K562 (cell line): Measurements from ENCODE around the gene HNF4A.

Experiments used
- SIX5 ChIP-seq, 2 experiments: IDR thresholded peaks; 2 replicates each; pipeline ENCODE4 v1.6.1; 2011; ENCODE audit warnings: low read length in 2 of 2, borderline replicate concordance in 1 of 2, low read depth in 1 of 2, mild to moderate bottlenecking in 1 of 2, moderate library complexity in 1 of 2; ENCODE audit not compliant: insufficient read depth in 1 of 2
- TCF7L2 ChIP-seq: fragments of 150-350 bp; IDR thresholded peaks from 2 replicates; pipeline ENCODE4 v1.6.1; 2016; ENCODE audit warnings: low read depth, mild to moderate bottlenecking, low read length, moderate library complexity

DNA sequence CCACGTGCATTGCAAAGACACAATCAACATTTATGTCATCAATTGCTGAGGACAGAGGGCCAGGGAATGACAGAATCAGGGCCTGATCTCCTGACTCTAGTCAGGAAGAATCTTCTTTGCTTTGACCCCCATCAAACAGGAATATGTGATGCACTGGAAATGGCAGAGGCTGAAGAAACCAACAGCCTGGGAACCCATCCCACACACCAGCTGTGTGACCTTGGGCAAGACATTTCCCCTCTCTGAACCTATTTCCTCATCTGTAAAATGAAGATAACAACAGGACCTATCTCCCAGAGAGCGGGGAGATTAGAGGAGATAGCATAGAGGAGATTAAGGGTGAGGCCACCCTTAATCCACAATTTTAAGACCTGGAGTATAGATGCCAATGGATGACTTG is 1.5 kb downstream of the HNF4A start:
- TF ChIP-seq SIX5 (IDR thresholded peaks at IDR 0.05; ENCODE audit: borderline replicate concordance in 1 of 2, insufficient read depth in 1 of 2, low read depth in 1 of 2, low read length in 2 of 2) (no peak), TCF7L2 (no peak)
